HTR-8/SVneo (cell line): ENCODE measurements around the gene FEZF2.

Experiments
- DNase-seq: peaks from one replicate; pipeline ENCODE4 v3.0.0; 2011; ENCODE audit warnings: low spot score, mixed read lengths; ENCODE audit not compliant: insufficient read length
- FAIRE-seq: peaks from 2 replicates; lab custom pipeline; 2011; peaks lifted over from hg19 to GRCh38; lab: Jason Lieb, UNC

The FEZF2 gene

GRCh38 chr3:62373215-62373614 is at the start of gene FEZF2:
Gene FEZF2 (minus strand): TSS chr3:62373550. CDS start chr3:62372868, 682 bp downstream.
- no peak for DNase-seq
- FAIRE-seq: no peak

- DNase-seq (no peak), FAIRE-seq (no peak)
Measured at GRCh38 chr3:62421207-62421606, 47.9 kb upstream of the FEZF2 start.

DNA sequence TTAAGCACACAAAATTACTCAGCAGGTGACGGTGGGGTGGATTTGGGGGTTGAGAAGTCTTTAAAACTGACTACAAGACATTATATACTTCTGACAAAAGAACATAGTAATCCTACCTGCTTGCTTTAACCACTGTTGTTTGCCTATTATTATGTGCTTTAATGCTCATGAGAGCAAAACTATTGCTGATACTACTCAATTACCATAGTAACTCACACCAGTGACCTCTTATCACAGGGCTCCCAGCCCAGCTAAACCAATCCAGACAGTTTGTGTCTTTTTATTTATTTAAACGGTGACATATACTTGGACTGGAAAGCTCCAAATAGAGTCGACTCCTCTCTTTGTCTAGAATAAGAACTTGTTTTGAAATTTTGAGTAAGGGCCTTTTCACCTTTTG is 42.8 kb upstream of the FEZF2 start:
- FAIRE-seq (no peak), DNase-seq (no peak)

DNA sequence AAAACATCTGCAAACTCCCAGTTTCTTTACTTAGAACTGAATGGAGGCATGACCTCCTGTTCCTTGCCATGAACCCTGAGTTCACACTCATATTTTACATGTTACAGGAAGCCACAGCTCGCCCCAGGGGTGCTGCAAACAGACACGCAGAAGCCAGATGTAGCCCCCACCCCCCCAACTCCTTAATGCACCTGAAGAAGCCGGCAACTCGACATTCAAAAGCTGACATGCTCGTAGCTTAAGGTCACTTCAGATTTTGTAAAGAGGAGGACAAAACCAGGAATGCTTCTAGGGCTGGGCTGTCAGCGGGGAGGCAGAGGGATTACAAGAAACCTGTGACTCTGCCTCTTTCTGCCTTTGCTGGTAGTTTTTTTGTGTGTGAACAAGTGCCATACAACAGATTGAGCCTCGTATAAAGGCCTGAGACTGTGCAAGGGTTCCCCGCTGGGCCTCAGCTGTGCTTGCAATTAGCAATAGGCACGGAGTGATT is 42.0 kb upstream of the FEZF2 start:
- DNase-seq (no peak), FAIRE-seq (no peak)

DNA sequence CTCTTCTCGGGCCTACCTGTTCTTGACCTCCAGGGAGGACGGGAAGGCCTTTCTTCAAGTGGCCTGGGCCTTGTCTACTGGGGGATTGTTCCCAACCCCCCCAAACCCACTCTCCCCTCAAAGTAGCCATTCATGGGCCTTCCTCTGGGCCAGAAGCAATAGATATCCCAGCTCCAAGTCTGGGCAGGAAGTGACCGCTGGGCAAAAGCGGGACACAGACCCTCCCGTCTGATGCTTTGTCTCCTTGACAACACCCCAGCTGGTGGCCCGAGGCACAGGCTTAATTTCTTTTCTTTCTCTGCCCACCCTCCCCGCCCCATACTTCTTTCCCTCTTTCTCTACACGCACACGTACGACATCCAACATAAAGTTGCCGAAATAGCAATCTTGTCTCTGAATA is 41.4 kb upstream of the FEZF2 start:
- no peak for DNase-seq
- no peak for FAIRE-seq

- FAIRE-seq (no peak), DNase-seq (no peak)
Measured at GRCh38 chr3:62413687-62414086, 40.3 kb upstream of the FEZF2 start.

- DNase-seq (no peak), FAIRE-seq (no peak)
Measured at GRCh38 chr3:62406945-62407344, 33.6 kb upstream of the FEZF2 start.

- FAIRE-seq (no peak), DNase-seq (no peak)
Measured at GRCh38 chr3:62405566-62405965, 32.2 kb upstream of the FEZF2 start.

DNA sequence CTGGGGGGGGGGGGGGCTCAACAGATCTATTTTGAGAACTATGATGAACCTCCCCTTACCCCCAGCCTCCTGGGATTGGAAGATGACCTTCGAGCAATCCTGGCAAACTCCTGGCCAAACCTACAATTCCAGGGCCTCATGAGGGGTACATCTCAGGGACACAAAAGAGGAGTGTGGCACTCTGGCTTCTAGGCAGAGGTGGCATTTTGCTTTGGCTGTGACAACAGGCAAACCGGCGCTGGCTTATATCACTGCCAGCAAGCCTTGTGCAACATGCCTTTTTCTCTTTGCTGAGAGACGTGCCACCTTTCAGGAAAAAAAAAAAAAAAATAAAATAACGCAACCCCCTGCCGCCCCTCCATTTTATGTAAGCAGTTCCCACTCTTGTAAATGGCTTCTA is 31.8 kb upstream of the FEZF2 start:
- no peak for FAIRE-seq
- no peak for DNase-seq

GRCh38 chr3:62404321-62404720 is 31.0 kb upstream of the FEZF2 start:
- FAIRE-seq (no peak), DNase-seq (no peak)

GRCh38 chr3:62403765-62404164 is 30.4 kb upstream of the FEZF2 start:
- FAIRE-seq (no peak), DNase-seq (no peak)

DNA sequence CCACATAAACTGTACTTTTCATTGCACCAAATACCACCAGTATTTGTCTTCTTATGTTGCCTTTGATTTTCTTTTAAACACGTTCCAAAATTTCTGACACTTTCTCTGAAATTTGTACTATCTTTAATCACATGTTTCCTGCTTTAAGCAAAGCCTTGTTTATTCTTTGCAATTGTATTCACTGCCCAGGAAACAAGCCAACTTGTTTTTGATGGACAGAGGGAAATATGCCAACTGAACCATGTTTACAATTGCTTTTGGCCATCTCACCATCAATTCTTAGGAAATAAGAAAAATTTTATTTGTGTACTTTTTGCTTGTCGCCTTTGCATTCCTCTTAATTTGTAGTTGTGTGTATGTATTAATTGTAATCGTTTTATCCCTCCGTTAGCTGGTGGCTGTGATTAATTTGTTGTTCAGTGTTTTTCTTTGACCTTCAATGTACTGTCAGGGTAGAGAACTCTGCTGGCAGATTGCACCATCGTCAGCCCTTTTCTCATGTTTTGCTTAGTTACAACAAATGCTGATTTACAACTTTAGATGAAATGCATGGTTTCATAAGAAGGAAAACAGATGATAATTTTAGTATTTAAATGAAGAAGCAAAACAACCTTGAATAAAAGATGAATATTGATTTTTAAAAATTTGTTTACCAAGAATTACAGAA is 19.4 kb upstream of the FEZF2 start:
- DNase-seq (no peak), FAIRE-seq (no peak)

GRCh38 chr3:62387251-62387650 is 13.9 kb upstream of the FEZF2 start:
- FAIRE-seq (no peak), DNase-seq (no peak)

DNA sequence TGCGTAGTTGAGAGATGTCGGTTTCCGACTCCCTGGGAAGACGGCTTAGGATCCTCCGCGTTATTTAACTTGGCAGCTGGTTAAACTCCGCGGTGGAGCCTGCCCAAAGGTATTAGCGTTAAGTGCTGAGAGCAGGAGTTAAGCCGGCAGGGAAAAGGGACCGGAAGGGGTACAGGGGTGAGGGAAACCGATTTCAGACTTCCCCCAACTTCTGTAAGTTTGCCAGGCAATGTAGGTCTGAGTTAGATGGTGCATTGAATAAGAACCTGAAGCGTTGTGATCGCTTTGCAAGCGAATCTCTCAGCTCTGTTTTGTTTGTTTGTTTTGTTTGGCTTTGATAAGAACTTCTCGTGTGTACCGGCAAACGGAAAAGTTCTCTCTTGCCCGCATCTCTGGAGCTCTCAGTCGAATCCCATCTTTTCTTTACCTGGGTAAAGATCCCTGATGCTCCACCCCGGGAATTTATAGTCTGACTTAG is 6.0 kb upstream of the FEZF2 start:
- FAIRE-seq: no peak
- no peak for DNase-seq

GRCh38 chr3:62378921-62379320 is 5.6 kb upstream of the FEZF2 start:
- DNase-seq: no peak
- FAIRE-seq: no peak

DNA sequence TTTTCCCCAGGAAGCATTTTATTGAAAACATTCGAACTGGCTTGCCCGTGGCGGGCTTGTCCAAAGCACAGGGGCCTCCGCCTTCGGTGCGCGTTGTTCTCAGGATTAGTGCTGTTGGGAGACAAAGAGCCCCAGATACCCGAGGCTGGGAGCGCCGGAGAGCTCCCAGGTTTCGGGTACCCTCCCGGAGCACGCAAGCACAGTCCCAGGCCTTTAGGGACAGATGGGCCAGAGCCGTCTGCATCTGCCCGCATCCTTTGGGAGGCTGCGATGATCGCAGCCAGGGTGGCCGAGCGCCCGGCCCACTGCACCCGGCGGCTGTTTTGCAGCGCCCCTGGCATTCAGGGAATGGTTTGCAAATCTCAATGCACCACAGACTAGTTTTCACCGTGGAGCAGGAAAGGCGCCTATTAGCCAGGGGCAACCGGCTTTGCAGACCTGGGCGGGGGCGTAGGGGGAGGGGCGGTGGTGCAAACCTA is 5.0 kb upstream of the FEZF2 start:
- FAIRE-seq (no peak), DNase-seq (no peak)

DNA sequence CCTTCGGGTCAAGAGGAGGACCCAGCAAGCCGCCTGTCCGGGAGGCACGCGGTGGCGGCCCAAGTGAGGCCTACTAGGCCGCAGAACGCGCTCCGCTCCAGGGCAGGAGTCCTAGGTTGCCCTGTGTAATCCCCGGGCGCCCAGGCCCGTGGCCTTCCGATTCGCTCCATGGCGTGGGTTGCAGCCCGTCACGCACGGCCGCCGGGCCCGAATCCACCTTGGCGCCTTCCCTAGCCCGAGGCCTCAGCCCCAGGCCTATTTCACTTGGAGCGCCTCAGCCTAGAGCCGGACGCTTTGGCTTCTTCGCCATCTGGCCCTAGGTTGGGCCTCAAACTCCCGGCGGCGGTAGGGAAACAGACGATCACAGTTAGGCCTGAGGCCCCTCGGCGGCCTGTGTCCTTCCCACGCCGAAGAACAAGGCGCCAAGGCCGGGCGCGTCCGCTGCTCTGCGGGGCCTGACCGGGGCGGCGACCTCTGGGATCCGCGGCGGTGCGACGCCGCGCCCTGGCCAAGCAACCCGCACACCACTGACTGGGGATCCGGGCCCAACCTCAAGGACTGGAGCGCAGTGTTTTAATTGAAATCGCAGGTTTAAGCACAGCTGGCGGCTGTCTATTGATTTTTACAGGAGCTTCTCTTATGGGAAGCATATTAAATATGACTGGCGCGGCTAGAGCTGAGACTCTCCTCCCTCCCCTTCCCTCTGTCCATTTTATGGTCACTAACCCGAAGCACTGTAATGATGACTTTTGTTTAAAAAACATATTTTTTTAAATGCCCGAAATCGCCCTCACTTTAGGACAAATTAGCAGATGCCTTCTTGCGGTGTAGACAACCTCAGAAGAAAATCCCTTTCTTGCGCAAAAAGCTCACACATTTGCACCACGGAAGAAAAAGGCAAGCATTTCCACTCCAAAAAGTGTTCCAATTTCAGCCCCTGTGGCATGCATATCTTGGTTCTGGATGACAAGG is 3.8 kb upstream of the FEZF2 start:
- DNase-seq (no peak), FAIRE-seq (no peak)

DNA sequence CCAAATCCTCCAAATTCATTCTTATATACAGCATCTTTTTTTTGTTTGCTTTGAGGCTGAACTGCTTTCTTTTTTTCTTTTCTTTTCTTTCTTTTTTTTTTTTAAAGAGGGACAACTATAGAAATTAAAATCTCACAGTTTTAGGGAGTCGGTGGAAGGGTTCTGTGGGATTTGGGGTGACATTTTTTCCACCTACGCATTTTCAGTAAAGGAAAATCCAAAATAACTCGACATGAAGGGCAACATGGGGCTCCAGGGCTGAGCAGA is 3.0 kb upstream of the FEZF2 start:
- no peak for DNase-seq
- FAIRE-seq: no peak

- FAIRE-seq (no peak), DNase-seq (no peak)
Measured at GRCh38 chr3:62375655-62376453, 2.5 kb upstream of the FEZF2 start.
